ENCODE measurements around the gene TSC22D3.

DNA sequence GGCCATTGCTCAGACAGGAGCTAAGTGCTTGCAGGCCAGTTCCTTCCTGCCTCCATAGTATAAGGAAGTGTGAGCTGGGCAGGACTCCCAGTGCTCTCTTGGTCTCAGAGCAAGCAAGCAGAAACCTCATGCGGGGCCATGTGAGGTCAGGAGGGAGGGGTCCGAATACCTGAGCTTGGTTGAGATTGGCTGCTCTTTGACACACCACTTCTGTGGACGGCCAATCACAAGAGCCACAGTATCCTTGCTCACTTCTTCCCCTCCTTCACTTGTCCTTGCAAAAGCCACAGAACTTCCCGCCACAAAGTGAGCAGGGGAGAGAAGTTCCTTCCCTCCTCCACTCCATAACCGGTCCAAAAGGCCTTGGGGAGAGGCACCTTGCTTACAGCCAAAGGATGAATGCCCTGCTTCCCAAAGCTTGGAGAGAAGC, 90.6 kb downstream of the TSC22D3 start:
- TF ChIP-seq CTCF (IDR thresholded peaks at IDR 0.05; ENCODE audit: low read depth, low read length) (no peak), POLR2A (IDR thresholded peaks at IDR 0.05; ENCODE audit: extremely low read depth, insufficient read length) (peak; percentile 29)
